ENCODE data around the gene SMYD3. TPM values are rescaled to one million over a fixed set of nuclear protein-coding genes. Genes with fewer than 3 reads are reported as not detected.
"Not testable (repeated sequence)": the region's sequence is repeated elsewhere in the genome, so short reads cannot be mapped to it uniquely, and the experiment has no call there.

The SMYD3 gene
- total RNA-seq, 3 donors from 2014 or later (not counting 1 experiment from before 2014, with no cell fraction given): 43.6 to 48.0 (median 46.1) TPM

GRCh38 chr1:246372559-246372958 is 134.5 kb downstream of the SMYD3 start:
- intact Hi-C loops (cut with micrococcal nuclease): no loop called here
- no peak overlapping the region for H3K4me3 ChIP-seq (ENCODE audit: low read length)
- Mint-ChIP-seq H3K27me3 (ENCODE audit: low read depth in 2 of 2) (no peaks in the 10 kb centered on the region), H3K27ac (no peak overlapping the region), H3K9me3 (no peaks in the 10 kb centered on the region), H3K4me3 (no peak overlapping the region), H3K4me1 (peaks cover 0 to 14% of the 10 kb centered on the region in 2 donors), H3K36me3 (no peaks in the 10 kb centered on the region)
- 97% methylated on average over 6 of the region's 6 CpGs for WGBS (ENCODE audit: insufficient coverage)
- no peak for ATAC-seq
- H3K27me3 ChIP-seq (ENCODE audit: control insufficient read depth, insufficient read depth, low read length): no peaks in the 10 kb centered on the region
- no peaks in the 10 kb centered on the region for H3K4me1 ChIP-seq (ENCODE audit: control insufficient read depth, insufficient read depth, low read length)
- H3K36me3 ChIP-seq (ENCODE audit: control insufficient read depth, insufficient read depth, low read length): no peaks in the 10 kb centered on the region
- no peak for DNase-seq
- H3K9me3 ChIP-seq (ENCODE audit: control insufficient read depth, insufficient read depth, low read length): no peaks in the 10 kb centered on the region
- TF ChIP-seq, protein P1, sequence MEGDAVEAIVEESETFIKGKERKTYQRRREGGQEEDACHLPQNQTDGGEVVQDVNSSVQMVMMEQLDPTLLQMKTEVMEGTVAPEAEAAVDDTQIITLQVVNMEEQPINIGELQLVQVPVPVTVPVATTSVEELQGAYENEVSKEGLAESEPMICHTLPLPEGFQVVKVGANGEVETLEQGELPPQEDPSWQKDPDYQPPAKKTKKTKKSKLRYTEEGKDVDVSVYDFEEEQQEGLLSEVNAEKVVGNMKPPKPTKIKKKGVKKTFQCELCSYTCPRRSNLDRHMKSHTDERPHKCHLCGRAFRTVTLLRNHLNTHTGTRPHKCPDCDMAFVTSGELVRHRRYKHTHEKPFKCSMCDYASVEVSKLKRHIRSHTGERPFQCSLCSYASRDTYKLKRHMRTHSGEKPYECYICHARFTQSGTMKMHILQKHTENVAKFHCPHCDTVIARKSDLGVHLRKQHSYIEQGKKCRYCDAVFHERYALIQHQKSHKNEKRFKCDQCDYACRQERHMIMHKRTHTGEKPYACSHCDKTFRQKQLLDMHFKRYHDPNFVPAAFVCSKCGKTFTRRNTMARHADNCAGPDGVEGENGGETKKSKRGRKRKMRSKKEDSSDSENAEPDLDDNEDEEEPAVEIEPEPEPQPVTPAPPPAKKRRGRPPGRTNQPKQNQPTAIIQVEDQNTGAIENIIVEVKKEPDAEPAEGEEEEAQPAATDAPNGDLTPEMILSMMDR (IDR thresholded peaks at IDR 0.05): no peak
- no peak overlapping the region for H3K27ac ChIP-seq (ENCODE audit: low read length)

GRCh38 chr1:246367041-246367440 is 140.0 kb downstream of the SMYD3 start:
- intact Hi-C loops (cut with micrococcal nuclease): no loop called here
- no peaks in the 10 kb centered on the region for H3K36me3 ChIP-seq (ENCODE audit: control insufficient read depth, insufficient read depth, low read length)
- Mint-ChIP-seq H3K27ac (no peak overlapping the region), H3K27me3 (ENCODE audit: low read depth in 2 of 2) (no peaks in the 10 kb centered on the region), H3K36me3 (no peaks in the 10 kb centered on the region), H3K4me3 (no peak overlapping the region), H3K4me1 (peaks cover 5 to 18% of the 10 kb centered on the region in 2 donors), H3K9me3 (no peaks in the 10 kb centered on the region)
- no peaks in the 10 kb centered on the region for H3K4me1 ChIP-seq (ENCODE audit: control insufficient read depth, insufficient read depth, low read length)
- no peaks in the 10 kb centered on the region for H3K27me3 ChIP-seq (ENCODE audit: control insufficient read depth, insufficient read depth, low read length)
- ATAC-seq (no peak), DNase-seq (no peak)
- no peaks in the 10 kb centered on the region for H3K9me3 ChIP-seq (ENCODE audit: control insufficient read depth, insufficient read depth, low read length)
- no peak overlapping the region for H3K4me3 ChIP-seq (ENCODE audit: low read length)
- 100% methylated on average over 2 of the region's 2 CpGs for WGBS (ENCODE audit: insufficient coverage)
- TF ChIP-seq, protein P1 (IDR thresholded peaks at IDR 0.05): no peak
- no peak overlapping the region for H3K27ac ChIP-seq (ENCODE audit: low read length)

DNA sequence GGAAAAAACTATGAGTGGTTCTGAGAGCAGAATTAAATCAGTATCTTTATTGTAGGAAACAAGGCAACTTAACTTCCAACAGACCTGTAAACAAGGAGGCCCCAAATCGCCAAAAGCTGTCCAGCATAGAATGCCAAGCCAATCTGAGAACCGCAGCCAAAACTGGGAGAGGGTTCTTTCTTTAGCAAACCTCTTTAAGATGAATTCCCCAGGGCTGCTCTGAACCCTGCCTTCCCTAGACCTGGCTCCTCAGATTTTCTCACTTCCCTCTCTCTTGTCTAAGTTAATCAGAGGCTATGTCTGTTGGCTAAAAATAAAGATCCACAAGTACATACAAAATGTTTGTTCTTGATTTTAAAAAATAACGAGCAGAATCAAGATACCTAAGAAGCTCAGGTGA is 141.4 kb downstream of the SMYD3 start:
- Histone ChIP-seq H3K4me3 (ENCODE audit: low read length) (no peak overlapping the region), H3K27me3 (ENCODE audit: control insufficient read depth, insufficient read depth, low read length) (no peaks in the 10 kb centered on the region), H3K27ac (ENCODE audit: low read length) (no peak overlapping the region), H3K4me1 (ENCODE audit: control insufficient read depth, insufficient read depth, low read length) (no peaks in the 10 kb centered on the region), H3K9me3 (ENCODE audit: control insufficient read depth, insufficient read depth, low read length) (no peaks in the 10 kb centered on the region), H3K36me3 (ENCODE audit: control insufficient read depth, insufficient read depth, low read length) (no peaks in the 10 kb centered on the region)
- Mint-ChIP-seq H3K27ac (no peak overlapping the region), H3K9me3 (no peaks in the 10 kb centered on the region), H3K4me3 (no peak overlapping the region), H3K4me1 (peaks cover 9 to 19% of the 10 kb centered on the region in 2 donors), H3K27me3 (ENCODE audit: low read depth in 2 of 2) (no peaks in the 10 kb centered on the region), H3K36me3 (no peaks in the 10 kb centered on the region)
- TF ChIP-seq, protein P1 (IDR thresholded peaks at IDR 0.05): no peak
- DNase-seq (no peak), ATAC-seq (no peak)
- intact Hi-C loops (cut with micrococcal nuclease): no loop called here
- WGBS (ENCODE audit: insufficient coverage): 81% methylated on average over 3 of the region's 3 CpGs

DNA sequence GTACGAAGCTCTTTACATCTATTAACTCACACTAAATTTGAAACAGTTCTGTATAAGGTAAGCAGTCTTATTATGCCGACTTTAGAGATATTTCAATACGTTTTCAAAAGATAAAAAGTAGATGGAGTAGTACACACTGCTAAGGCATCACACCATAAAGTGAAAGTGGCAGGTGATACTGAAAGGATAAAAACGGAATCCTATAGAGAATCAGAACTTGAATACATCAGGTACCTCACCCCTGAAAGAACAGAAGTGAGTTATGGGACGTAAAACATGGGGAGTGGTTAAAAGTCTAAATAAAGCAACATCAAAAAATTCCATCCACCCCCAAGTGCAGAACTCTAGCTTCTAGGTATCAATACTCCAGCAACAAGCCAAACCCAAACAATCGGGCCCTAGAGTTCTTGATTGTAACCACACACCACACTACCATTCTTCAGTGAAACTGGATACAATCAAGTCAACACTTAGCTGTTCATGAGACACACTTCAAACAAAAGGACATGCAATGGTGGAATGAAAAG is 142.6 kb downstream of the SMYD3 start:
- ATAC-seq: no peak
- intact Hi-C loops (cut with micrococcal nuclease): no loop called here
- WGBS (ENCODE audit: insufficient coverage): 87% methylated on average over 2 of the region's 6 CpGs
- H3K27me3 ChIP-seq (ENCODE audit: control insufficient read depth, insufficient read depth, low read length): no peaks in the 10 kb centered on the region
- Mint-ChIP-seq H3K4me3 (no peak overlapping the region), H3K27ac (peak overlapping the region in 1 of 2 donors; percentile 22), H3K36me3 (no peaks in the 10 kb centered on the region), H3K9me3 (no peaks in the 10 kb centered on the region), H3K4me1 (peaks cover 18 to 21% of the 10 kb centered on the region in 2 donors), H3K27me3 (ENCODE audit: low read depth in 2 of 2) (no peaks in the 10 kb centered on the region)
- DNase-seq: no peak
- H3K4me3 ChIP-seq (ENCODE audit: low read length): no peak overlapping the region
- H3K9me3 ChIP-seq (ENCODE audit: control insufficient read depth, insufficient read depth, low read length): no peaks in the 10 kb centered on the region
- TF ChIP-seq, protein P1 (IDR thresholded peaks at IDR 0.05): no peak
- no peaks in the 10 kb centered on the region for H3K36me3 ChIP-seq (ENCODE audit: control insufficient read depth, insufficient read depth, low read length)
- H3K27ac ChIP-seq (ENCODE audit: low read length): no peak overlapping the region
- H3K4me1 ChIP-seq (ENCODE audit: control insufficient read depth, insufficient read depth, low read length): no peaks in the 10 kb centered on the region

- H3K27me3 Mint-ChIP-seq (ENCODE audit: low read depth in 2 of 2); H3K9me3 Mint-ChIP-seq; DNase-seq; H3K4me3 ChIP-seq (ENCODE audit: low read length); ATAC-seq; H3K27ac Mint-ChIP-seq; H3K27ac ChIP-seq (ENCODE audit: low read length); H3K4me1 ChIP-seq (ENCODE audit: control insufficient read depth, insufficient read depth, low read length); H3K27me3 ChIP-seq (ENCODE audit: control insufficient read depth, insufficient read depth, low read length); H3K4me3 Mint-ChIP-seq; H3K36me3 Mint-ChIP-seq; H3K9me3 ChIP-seq (ENCODE audit: control insufficient read depth, insufficient read depth, low read length); intact Hi-C loops (cut with micrococcal nuclease); H3K36me3 ChIP-seq (ENCODE audit: control insufficient read depth, insufficient read depth, low read length): not testable (repeated sequence)
- peaks cover 6 to 55% of the 10 kb centered on the region in 2 donors for H3K4me1 Mint-ChIP-seq
- WGBS (ENCODE audit: insufficient coverage): 86% methylated on average over 3 of the region's 3 CpGs
These were observed 150.0 kb downstream of the SMYD3 start for GRCh38 chr1:246357014-246357598.

Measured in natural killer cell (primary cell).